CD4-positive, alpha-beta T cell treated with Interleukin-4 for 4 hours (primary cell): ENCODE results near the gene ANKRD53.
"Not testable (repeated sequence)": the region's sequence is repeated elsewhere in the genome, so short reads cannot be mapped to it uniquely, and the experiment has no call there.

ENCODE experiments used
- DNase-seq: peaks from one replicate; pipeline ENCODE4 v3.0.0-alpha.2; 2020

Gene ANKRD53

GRCh38 chr2:70992945-70993853 is 14.8 kb downstream of the ANKRD53 start:
- DNase-seq, result no peak

- DNase-seq, result no peak
Observed at GRCh38 chr2:70994009-70994698, 15.7 kb downstream of the ANKRD53 start.

GRCh38 chr2:70994699-70995425 is 16.4 kb downstream of the ANKRD53 start, which contains the start of gene TEX261:
TEX261 (minus strand) TSS chr2:70994873; CDS start chr2:70994757, 116 bp downstream.
- DNase-seq, result peak; percentile 91

- peak; percentile 68 for DNase-seq
Observed at GRCh38 chr2:70995426-70995729, 16.9 kb downstream of the ANKRD53 start.

- not testable (repeated sequence) for DNase-seq
Observed at GRCh38 chr2:70998885-70999284, 20.5 kb downstream of the ANKRD53 start.

- no peak for DNase-seq
Observed at GRCh38 chr2:70999362-70999761, 20.9 kb downstream of the ANKRD53 start.

- not testable (repeated sequence) for DNase-seq
Observed at GRCh38 chr2:70999931-71000330, 21.5 kb downstream of the ANKRD53 start.

- peak; percentile 80 for DNase-seq
Observed at GRCh38 chr2:71000780-71001591, 22.6 kb downstream of the ANKRD53 start.

- DNase-seq, result no peak
Observed at GRCh38 chr2:71001592-71001927, 23.1 kb downstream of the ANKRD53 start.

- no peak for DNase-seq
Observed at GRCh38 chr2:71001981-71002570, 23.6 kb downstream of the ANKRD53 start.

- DNase-seq, result no peak
Observed at GRCh38 chr2:71003396-71003795, 25.0 kb downstream of the ANKRD53 start.

GRCh38 chr2:71003966-71004755 is 25.7 kb downstream of the ANKRD53 start:
- DNase-seq, result no peak

- no peak for DNase-seq
Observed at GRCh38 chr2:71004857-71005256, 26.4 kb downstream of the ANKRD53 start.

- no peak for DNase-seq
Observed at GRCh38 chr2:71005271-71006202, 27.1 kb downstream of the ANKRD53 start.

GRCh38 chr2:71006323-71006722 is 27.9 kb downstream of the ANKRD53 start:
- DNase-seq, result no peak

- no peak for DNase-seq
Observed at GRCh38 chr2:71006955-71007799, 28.7 kb downstream of the ANKRD53 start.

- DNase-seq, result no peak
Observed at GRCh38 chr2:71008342-71008741, 29.9 kb downstream of the ANKRD53 start.

- not testable (repeated sequence) for DNase-seq
Observed at GRCh38 chr2:71011786-71012185, 33.4 kb downstream of the ANKRD53 start.

GRCh38 chr2:71018625-71019024 is 40.2 kb downstream of the ANKRD53 start:
- DNase-seq, result no peak
